A549 treated with RU486 at 1 μM for 4 hours (cell line): ENCODE results near the gene HLA-DOA. TPM values are rescaled to one million over a fixed set of nuclear protein-coding genes. Genes with fewer than 3 reads are reported as not detected.

Experiments
- total RNA-seq: library from RNA; stranded (reverse); fragments of 200-300 nt; extraction: Qiagen RNA extraction; gene quantifications from 5 replicates; pipeline ENCODE4 v1.2.3, GENCODE V29; 2022; ENCODE audit warnings: low read depth

HLA-DOA gene
- 0.50 TPM in 1 of 5 replicates, not detected in the others for total RNA-seq

DNA sequence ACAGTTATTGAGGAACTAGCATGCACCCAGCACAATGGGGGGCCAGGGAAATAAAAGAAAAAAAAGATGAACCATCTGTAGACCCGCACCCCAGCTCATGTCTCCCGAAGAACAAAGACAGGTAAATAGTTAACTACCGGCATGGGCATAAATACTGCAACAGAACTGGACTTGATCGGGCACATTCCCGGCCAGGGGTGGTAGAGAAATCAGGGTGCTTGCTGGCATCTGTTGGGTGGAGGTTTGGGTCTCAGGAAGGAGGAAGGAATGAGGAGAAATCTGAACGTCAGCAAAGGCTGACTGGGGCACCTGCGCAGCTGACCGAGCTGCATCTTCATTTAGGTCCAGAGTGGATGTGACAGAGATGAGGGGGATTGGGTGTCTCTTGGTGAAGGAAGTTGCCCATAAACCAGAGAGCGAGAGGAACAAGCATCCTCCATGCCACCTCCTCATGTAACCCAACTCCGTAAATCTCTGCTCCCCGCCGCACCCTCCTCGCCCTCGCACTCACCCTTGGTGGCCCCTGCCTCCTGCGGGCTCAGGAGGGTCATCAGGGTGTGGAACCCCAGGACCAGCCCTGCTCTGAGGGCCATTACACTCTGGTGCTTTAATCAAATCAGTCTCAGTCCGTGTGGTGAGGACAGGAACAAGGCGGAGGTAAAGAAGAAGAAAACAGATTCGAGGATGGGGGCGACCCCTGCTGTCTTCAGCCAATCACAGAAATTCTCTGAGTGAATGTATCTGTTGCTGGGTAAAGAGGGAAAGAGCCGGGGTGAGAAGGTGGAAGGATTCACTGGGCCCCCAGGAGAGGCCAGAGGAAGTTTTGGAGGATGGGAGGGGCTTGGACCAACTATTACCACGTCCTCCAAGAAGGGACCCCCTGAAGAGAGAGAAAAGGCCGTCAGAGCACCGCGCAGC lies at the start of gene HLA-DOA:
Gene HLA-DOA (minus strand): TSS at position 648 of the 918 bp plus-strand sequence.

DNA sequence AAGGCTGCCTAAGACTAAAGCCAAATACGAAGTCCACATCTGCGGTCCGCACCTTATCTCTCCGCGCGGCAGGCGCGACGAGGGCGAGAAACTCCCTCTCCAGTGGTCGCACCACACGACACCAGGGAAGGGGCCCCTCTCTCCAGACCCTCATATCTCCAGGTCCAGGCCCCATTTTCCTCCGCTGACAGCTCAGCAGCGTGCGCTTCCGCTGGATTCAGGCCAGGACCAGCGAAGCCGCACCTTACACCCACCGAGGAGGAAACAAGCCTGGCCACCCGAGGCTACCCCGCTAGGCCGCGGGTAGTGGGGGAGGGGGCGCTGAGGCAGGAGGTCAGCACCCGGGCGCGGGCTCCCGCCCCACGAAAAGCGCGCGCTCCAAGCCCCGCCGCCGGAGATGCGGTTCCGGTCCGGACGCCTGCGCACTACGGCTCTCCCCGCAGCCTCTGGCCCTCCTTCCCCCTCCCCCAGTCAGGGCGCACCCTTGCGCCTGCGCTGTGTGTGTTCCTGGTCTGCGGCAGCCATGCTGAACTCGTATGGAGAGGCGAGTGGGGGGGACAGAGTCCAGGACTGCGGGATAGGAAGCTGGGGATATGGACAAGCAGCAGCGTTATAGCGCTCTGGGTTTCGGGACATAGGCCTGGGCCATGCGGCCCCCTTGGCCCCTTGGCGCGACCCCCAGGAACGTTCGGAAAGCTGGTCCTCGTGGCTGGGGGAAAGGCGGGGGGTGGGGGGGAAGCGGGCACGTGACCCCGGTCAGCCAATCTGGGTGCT lies 41.1 kb downstream of the HLA-DOA start, which contains the start of gene BRD2:
Gene BRD2 (plus strand): TSS at position 502 of the 774 bp plus-strand sequence. CDS start 4,305 bp downstream, outside the sequence.

Other genes with a start within 250 kb of the HLA-DOA start
- not detected in 5 replicates for gene HLA-DQB2, start 246.1 kb downstream of the HLA-DOA start, total RNA-seq
- gene HLA-DOB, start 192.6 kb downstream of the HLA-DOA start, total RNA-seq: 0.13 to 0.21 TPM (median 0.13 TPM) in 3 of 5 replicates, not detected in the others
- gene TAP2, start 170.9 kb downstream of the HLA-DOA start, total RNA-seq: 17.3 to 20.6 TPM (median 18.7 TPM) in 5 replicates
- 18.8 to 25.1 TPM (median 19.3 TPM) in 5 replicates for gene PSMB8, start 165.5 kb downstream of the HLA-DOA start, total RNA-seq
- gene TAP1, start 155.9 kb downstream of the HLA-DOA start, total RNA-seq: 29.1 to 38.0 TPM (median 33.0 TPM) in 5 replicates
- gene PSMB9, start 155.4 kb downstream of the HLA-DOA start, total RNA-seq: 13.9 to 21.8 TPM (median 18.1 TPM) in 5 replicates
- 1.2 to 2.3 TPM (median 2.2 TPM) in 5 replicates for gene HLA-DMB, start 68.6 kb downstream of the HLA-DOA start, total RNA-seq
- gene HLA-DMA, start 56.5 kb downstream of the HLA-DOA start, total RNA-seq: 2.7 to 3.1 TPM (median 3.0 TPM) in 5 replicates
- gene BRD2, start 41.0 kb downstream of the HLA-DOA start, total RNA-seq: 116 to 154 TPM (median 131 TPM) in 5 replicates
- gene HLA-DPA1, start 64.1 kb upstream of the HLA-DOA start, total RNA-seq: 0.33 TPM in 1 of 5 replicates, not detected in the others
- gene HLA-DPB1, start 66.4 kb upstream of the HLA-DOA start, total RNA-seq: not detected in 5 replicates
- gene COL11A2, start 182.9 kb upstream of the HLA-DOA start, total RNA-seq: 0.37 to 1.3 TPM (median 0.90 TPM) in 5 replicates
- gene RXRB, start 191.1 kb upstream of the HLA-DOA start, total RNA-seq: 15.5 to 21.7 TPM (median 20.6 TPM) in 5 replicates
- 111 to 121 TPM (median 118 TPM) in 5 replicates for gene SLC39A7, start 191.3 kb upstream of the HLA-DOA start, total RNA-seq
- 11.0 to 16.7 TPM (median 15.5 TPM) in 5 replicates for gene HSD17B8, start 195.1 kb upstream of the HLA-DOA start, total RNA-seq
- 19.8 to 28.2 TPM (median 25.6 TPM) in 5 replicates for gene RING1, start 198.9 kb upstream of the HLA-DOA start, total RNA-seq